Measurements from ENCODE around the gene ZNF398.
A peak's percentile ranks its signal among the peaks of the same experiment; 100 is the strongest.

ZNF398 gene

GRCh38 chr7:149147752-149148653, 750 bp downstream of the ZNF398 start:
- DNase-seq = peak; percentile 64

GRCh38 chr7:149150981-149151380, 3.7 kb downstream of the ZNF398 start:
- no peak for DNase-seq

GRCh38 chr7:149153346-149153745, 6.1 kb downstream of the ZNF398 start:
- no peak for DNase-seq

GRCh38 chr7:149154056-149154455, 6.8 kb downstream of the ZNF398 start:
- no peak for DNase-seq

- no peak for DNase-seq
These were observed 9.6 kb downstream of the ZNF398 start for GRCh38 chr7:149156898-149157297.

GRCh38 chr7:149161241-149161848, 14.1 kb downstream of the ZNF398 start:
- no peak for DNase-seq

- DNase-seq = no peak
These were observed 18.9 kb downstream of the ZNF398 start for GRCh38 chr7:149166142-149166541.

- no peak for DNase-seq
These were observed 19.5 kb downstream of the ZNF398 start for GRCh38 chr7:149166630-149167352.

- no peak for DNase-seq
These were observed 24.8 kb downstream of the ZNF398 start for GRCh38 chr7:149171892-149172533.

- DNase-seq = no peak
These were observed 25.3 kb downstream of the ZNF398 start for GRCh38 chr7:149172534-149172920.

GRCh38 chr7:149175150-149175549, 27.9 kb downstream of the ZNF398 start:
- no peak for DNase-seq

GRCh38 chr7:149179241-149179640, 32.0 kb downstream of the ZNF398 start:
- no peak for DNase-seq

GRCh38 chr7:149180722-149181449, 33.6 kb downstream of the ZNF398 start:
- DNase-seq = no peak

- DNase-seq = no peak
These were observed 34.2 kb downstream of the ZNF398 start for GRCh38 chr7:149181450-149181790.

- DNase-seq = no peak
These were observed 37.0 kb downstream of the ZNF398 start for GRCh38 chr7:149184274-149184673.

- no peak for DNase-seq
These were observed 41.0 kb downstream of the ZNF398 start for GRCh38 chr7:149188213-149188612.

GRCh38 chr7:149188637-149189259, 41.5 kb downstream of the ZNF398 start:
- no peak for DNase-seq

GRCh38 chr7:149191851-149192250, 44.6 kb downstream of the ZNF398 start:
- no peak for DNase-seq

GRCh38 chr7:149194799-149195179, 47.5 kb downstream of the ZNF398 start:
- no peak for DNase-seq

GRCh38 chr7:149195180-149196150, 48.2 kb downstream of the ZNF398 start, which contains the start of gene ZNF282:
Gene ZNF282, plus strand, starts transcription at chr7:149195546. Its CDS starts 44 bp downstream, at chr7:149195590.
- DNase-seq = peak; percentile 51

All from effector CD4-positive, alpha-beta T cell (primary cell).